HepG2 (cell line): ENCODE data around the gene TM4SF20. TPM values are rescaled to one million over a fixed set of nuclear protein-coding genes. Genes with fewer than 3 reads are reported as not detected.

Experiments
- ATAC-seq: fragments of 200-7000 bp; cut with Tn5 transposase; 3 replicates; pipeline ENCODE4 v1.9.1; 2020; ENCODE audit warnings: mild to moderate bottlenecking, moderate library complexity
- BruUV-seq: library from RNA; stranded (reverse); fragments of 400-500 nt; replicated peaks from 2 replicates; lab custom pipeline; 2021; lab: Mats Ljungman, UMichigan
- CTCF ChIA-PET: fragments of 300-600 bp; formaldehyde crosslinking; extraction: SDS; loops from one replicate; lab custom pipeline; 2021; ENCODE audit warnings: low total read pairs, inconsistent platforms, low intra/inter-chr PET ratio; lab: Yijun Ruan, JAX
- POLR2A ChIA-PET: fragments of 350-600 bp; sonication (Branson Sonifier 250); formaldehyde crosslinking; loops from one replicate; lab custom pipeline; 2020; ENCODE audit warnings: antibody characterized with exemption, inconsistent platforms; lab: Yijun Ruan, JAX
- DNase-seq: peaks from one replicate; pipeline ENCODE4 v3.0.0-alpha.2; 2015; ENCODE audit warnings: low spot score
- FAIRE-seq: peaks from 3 replicates; lab custom pipeline; 2011; peaks lifted over from hg19 to GRCh38; lab: Jason Lieb, UNC
- H2AFZ ChIP-seq: one replicate; pipeline ENCODE4 v1.6.1; 2011; ENCODE audit warnings: low read length, inconsistent platforms
- H3K27ac ChIP-seq: fragments of 300-600 bp; 3 replicates; pipeline ENCODE4 v1.8.0; 2011; ENCODE audit warnings: mixed run types, mild to moderate bottlenecking, mixed read lengths, low read length, inconsistent platforms; ENCODE audit not compliant: insufficient read depth; ENCODE audit errors: extremely low read length
- H3K27me3 ChIP-seq, 2 experiments: fragments of 200-600 bp in 1 of 2; 2 replicates in 1 of 2; 3 replicates in 1 of 2; pipeline versions ENCODE4 v1.6.0 to v1.8.0; 2011; ENCODE audit warnings: low read length in 2 of 2, mild to moderate bottlenecking in 2 of 2, moderate library complexity in 2 of 2, inconsistent platforms in 1 of 2; ENCODE audit not compliant: insufficient read depth in 2 of 2, control insufficient read depth in 1 of 2
- H3K36me3 ChIP-seq, 2 experiments: fragments of 200-600 bp in 1 of 2; replicated peaks in 1 of 2; 2 replicates in 1 of 2; 3 replicates in 1 of 2; pipeline versions ENCODE4 v1.5.1 to v1.8.0; 2011; ENCODE audit warnings: low read length in 2 of 2, inconsistent platforms in 1 of 2; ENCODE audit not compliant: insufficient read depth in 2 of 2, control insufficient read depth in 1 of 2
- H3K4me1 ChIP-seq: 2 replicates; pipeline ENCODE4 v1.5.1; 2012; ENCODE audit warnings: low read length, inconsistent platforms; ENCODE audit not compliant: insufficient read depth
- H3K4me2 ChIP-seq: 2 replicates; pipeline ENCODE4 v1.6.0; 2011; ENCODE audit warnings: low read depth, low read length, inconsistent platforms
- H3K4me3 ChIP-seq, 3 experiments: fragments of 200-600 bp in 1 of 3; sonication (generic), shearing (Covaris generic) in 1 of 3; replicated peaks in 1 of 3; 2 replicates each; pipeline ENCODE4 v1.5.1; 2011 to 2016; ENCODE audit warnings: low read length in 3 of 3, inconsistent platforms in 2 of 3, low read depth in 2 of 3, mild to moderate bottlenecking in 2 of 3, control low read depth in 1 of 3, mixed read lengths in 1 of 3; ENCODE audit not compliant: insufficient read depth in 1 of 3
- H3K79me2 ChIP-seq: one replicate; pipeline ENCODE4 v1.6.1; 2011; ENCODE audit warnings: low read length, inconsistent platforms; ENCODE audit not compliant: insufficient read depth
- H3K9ac ChIP-seq: 2 replicates; pipeline ENCODE4 v1.6.0; 2011; ENCODE audit warnings: mild to moderate bottlenecking, low read depth, low read length, inconsistent platforms; ENCODE audit not compliant: insufficient read depth
- H3K9me3 ChIP-seq: 2 replicates; pipeline ENCODE4 v1.5.1; 2012; ENCODE audit warnings: mild to moderate bottlenecking, low read length
- H4K20me1 ChIP-seq: 2 replicates; pipeline ENCODE4 v1.6.0; 2011; ENCODE audit warnings: inconsistent platforms, mild to moderate bottlenecking, low read length, moderate library complexity; ENCODE audit not compliant: insufficient read depth
- ASH2L ChIP-seq: fragments of 300-600, 200-600 bp; sonication (generic); IDR thresholded peaks from 2 replicates; pipeline ENCODE4 v1.7.0; 2017; ENCODE audit warnings: low read depth, mild to moderate bottlenecking, moderate library complexity, mixed read lengths, low read length; ENCODE audit not compliant: insufficient read length
- MEIS2 ChIP-seq: sonication (generic); formaldehyde crosslinking; IDR thresholded peaks from 2 replicates; pipeline ENCODE4 v1.9.0; 2021; ENCODE audit warnings: mild to moderate bottlenecking, missing genetic modification reagents
- SMAD1 ChIP-seq: sonication (generic); formaldehyde crosslinking; IDR thresholded peaks from 2 replicates; pipeline ENCODE4 v1.4.0; 2020; ENCODE audit warnings: missing genetic modification reagents, low read depth, mild to moderate bottlenecking, borderline replicate concordance
- ZNF329 ChIP-seq: sonication (generic); formaldehyde crosslinking; IDR thresholded peaks from 2 replicates; pipeline ENCODE4 v1.9.0; 2021; ENCODE audit warnings: low read depth, mild to moderate bottlenecking, missing genetic modification reagents
- ZNF543 ChIP-seq: sonication (generic); formaldehyde crosslinking; IDR thresholded peaks from 2 replicates; pipeline ENCODE4 v1.4.0; 2020; ENCODE audit warnings: mild to moderate bottlenecking, missing genetic modification reagents
- ZNF616 ChIP-seq: sonication (generic); formaldehyde crosslinking; IDR thresholded peaks from 2 replicates; pipeline ENCODE4 v1.5.0; 2020; ENCODE audit warnings: low read depth, mild to moderate bottlenecking, missing genetic modification reagents
- ZNF850 ChIP-seq: sonication (generic); formaldehyde crosslinking; conservative IDR thresholded peaks from 2 replicates; pipeline ENCODE4 v1.9.0; 2021; ENCODE audit warnings: mild to moderate bottlenecking, missing genetic modification reagents
- WGBS: methylation state at CpG from one replicate; pipeline ENCODE4 v1.1.6; 2017; ENCODE audit warnings: low lambda C conversion rate; 5-methylcytosine and 5-hydroxymethylcytosine counted together
- in situ Hi-C: cut with HindIII; loops from 2 replicates; pipeline ENCODE4 v1.10.0; 2017; ENCODE audit warnings: low pct_unique_long_range_greater_than_20kb; ENCODE audit not compliant: extremely low pct_ligation_motif_present
- intact Hi-C: fragments of 100-400 bp; cut with micrococcal nuclease; formaldehyde crosslinking; loops from one replicate; pipeline ENCODE4 v1.10.0; 2022; ENCODE audit not compliant: unreplicated experiment
- polyA plus RNA-seq, 8 experiments: library from polyadenylated mRNA; depleted of rRNA in 3 of 8; stranded (reverse) in 7 of 8; unstranded in 1 of 8; fragments of >200 nt; fragmentation: Illumina TruSeq in 4 of 8; extraction: Trizol in 4 of 8; gene quantifications; 2 replicates each; pipeline versions ENCODE4 v1.2.1 to v1.2.3, GENCODE V29; 2011 to 2016; ENCODE audit warnings: low read depth in 4 of 8, missing spikeins in 1 of 8, mixed read lengths in 1 of 8; ENCODE audit not compliant: insufficient read depth in 1 of 8
- total RNA-seq, 5 experiments: library from RNA; depleted of rRNA; stranded (reverse); fragments of >200 nt; fragmentation: Illumina TruSeq; extraction: Trizol; gene quantifications; 2 replicates each; pipeline ENCODE4 v1.2.3, GENCODE V29; 2016; ENCODE audit warnings: low read depth in 1 of 5
- TF ChIP-seq, protein P1 (sequence below): IDR thresholded peaks from 2 replicates; pipeline ENCODE4 v1.6.1; 2012; ENCODE audit warnings: low read depth, low read length, improper control_type of control experiment
- TF ChIP-seq, protein P2 (sequence below), 2 experiments: sonication (generic) in 1 of 2; formaldehyde crosslinking in 1 of 2; IDR thresholded peaks; 2 replicates each; pipeline versions ENCODE4 v1.4.0 to v1.6.1; 2018 to 2020; ENCODE audit warnings: missing genetic modification reagents in 2 of 2, borderline replicate concordance in 1 of 2, low read depth in 1 of 2, mild to moderate bottlenecking in 1 of 2, missing biosample characterization in 1 of 2

Gene TM4SF20
- total and polyA plus RNA-seq, 2 of the 13 experiments (the other 11 are each of a cell fraction or from before 2014, with no cell fraction given): not detected

DNA sequence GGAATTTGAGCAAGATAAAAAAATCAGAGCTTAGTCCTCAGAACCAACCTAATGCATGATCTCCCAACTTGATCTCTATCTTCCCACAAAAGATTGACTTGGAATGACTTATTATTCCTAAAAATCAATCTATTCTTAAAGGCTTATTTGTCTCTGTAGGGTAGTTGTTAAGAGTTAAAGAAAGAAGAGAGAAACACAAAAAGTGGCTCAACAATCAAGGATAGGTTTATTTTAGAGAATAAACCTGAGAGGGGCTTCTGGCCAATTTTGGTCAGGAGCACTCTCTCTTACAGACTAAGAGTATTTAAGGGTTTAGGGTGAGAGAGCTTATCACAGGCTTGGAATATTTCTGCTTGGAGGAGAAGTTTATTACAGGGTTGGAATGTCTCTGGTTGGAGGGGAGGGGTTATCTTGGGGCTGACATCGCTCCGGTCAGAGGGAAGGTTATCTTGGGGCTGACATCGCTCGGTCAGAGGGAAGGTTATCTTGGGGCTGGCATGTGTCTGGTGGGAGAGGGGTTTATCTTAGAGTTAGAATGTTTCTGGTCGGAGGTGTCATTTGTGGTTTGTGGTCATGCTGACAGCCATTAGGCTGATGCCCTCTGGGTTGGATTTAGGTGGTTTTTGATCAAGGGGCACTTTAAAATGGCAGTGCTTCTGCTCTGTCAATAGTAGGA lies 56.4 kb downstream of the TM4SF20 start:
- Histone ChIP-seq H3K9me3 (peaks cover 14% of the 10 kb centered on the region), H3K4me2 (no peak overlapping the region), H3K27ac (no peak overlapping the region), H3K9ac (no peak overlapping the region), H2AFZ (no peak overlapping the region), H3K4me1 (peaks cover 35% of the 10 kb centered on the region), H3K36me3 (no peaks in the 10 kb centered on the region), H3K27me3 (no peaks in the 10 kb centered on the region), H3K4me3 (no peak overlapping the region), H4K20me1 (no peaks in the 10 kb centered on the region), H3K79me2 (peaks cover 30% of the 10 kb centered on the region)
- no TSS peak for BruUV-seq
- DNase-seq (no peak), ATAC-seq (no peak), FAIRE-seq (no peak)
- 95% methylated on average over 5 of the region's 5 CpGs for WGBS
- intact Hi-C loops (no loop called here), in situ Hi-C loops (no loop called here)
- POLR2A ChIA-PET: no interaction called here
- CTCF ChIA-PET: no interaction called here
- TF ChIP-seq ASH2L (no peak), ZNF850 (CRISPR knock-in tag) (peak; percentile 99), SMAD1 (no peak)

DNA sequence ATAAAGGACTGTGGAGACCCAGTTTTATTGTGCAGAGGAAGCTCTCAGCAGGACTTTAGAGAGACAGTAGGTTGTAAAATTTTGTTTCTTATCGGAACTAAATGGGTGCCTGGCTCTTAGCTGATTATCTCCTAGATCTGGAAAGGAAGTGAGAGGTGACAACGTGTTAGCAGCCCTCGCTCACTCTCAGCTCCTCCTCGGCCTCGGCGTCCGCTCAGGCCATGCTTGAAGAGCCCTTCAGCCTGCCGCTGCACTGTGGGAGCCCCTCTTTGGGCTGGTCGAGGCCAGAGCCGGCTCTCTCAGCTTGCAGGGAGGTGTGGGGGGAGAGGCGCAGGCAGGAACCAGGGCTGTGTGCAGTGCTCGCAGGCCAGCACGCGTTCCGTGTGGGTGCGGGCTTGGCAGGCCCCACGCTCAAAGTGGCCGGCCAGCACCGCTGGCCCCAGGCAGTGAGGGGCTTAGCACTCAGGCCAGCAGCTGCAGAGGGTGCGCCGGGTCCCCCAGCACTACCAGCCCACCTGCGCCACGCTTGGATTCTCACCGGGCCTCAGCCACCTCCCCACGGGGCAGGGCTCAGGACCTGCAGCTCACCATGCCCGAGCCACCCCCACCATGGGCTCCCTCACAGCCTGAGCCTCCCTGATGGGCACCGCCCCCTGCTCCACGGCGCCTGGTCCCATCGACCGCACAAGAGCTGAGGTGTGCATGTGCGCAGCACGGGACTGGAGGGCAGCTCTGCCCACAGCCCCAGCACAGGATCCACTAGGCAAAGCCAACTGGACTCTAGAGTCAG lies 58.6 kb downstream of the TM4SF20 start:
- Histone ChIP-seq H3K36me3 (no peaks in the 10 kb centered on the region), H3K9me3 (peaks cover 14% of the 10 kb centered on the region), H4K20me1 (no peaks in the 10 kb centered on the region), H3K4me1 (peaks cover 23% of the 10 kb centered on the region), H3K4me2 (no peak overlapping the region), H3K9ac (no peak overlapping the region), H3K4me3 (no peak overlapping the region), H3K27ac (no peak overlapping the region), H3K79me2 (peaks cover 8% of the 10 kb centered on the region), H3K27me3 (no peaks in the 10 kb centered on the region), H2AFZ (no peak overlapping the region)
- CTCF ChIA-PET: no interaction called here
- no peak for DNase-seq
- POLR2A ChIA-PET: interaction anchor here (1.2 kb wide), 1 partner anchor 13 kb away, joined by 4 read pairs; no protein-coding TSS in a partner anchor
- BruUV-seq: no TSS peak
- in situ Hi-C loops (no loop called here), intact Hi-C loops (no loop called here)
- WGBS: 94% methylated on average over 12 of the region's 33 CpGs
- no peak for ATAC-seq
- FAIRE-seq: no peak
- no peak for TF ChIP-seq ZNF543 (CRISPR knock-in tag)
- no peak for TF ChIP-seq ZNF616 (CRISPR knock-in tag)
- TF ChIP-seq, protein P1, sequence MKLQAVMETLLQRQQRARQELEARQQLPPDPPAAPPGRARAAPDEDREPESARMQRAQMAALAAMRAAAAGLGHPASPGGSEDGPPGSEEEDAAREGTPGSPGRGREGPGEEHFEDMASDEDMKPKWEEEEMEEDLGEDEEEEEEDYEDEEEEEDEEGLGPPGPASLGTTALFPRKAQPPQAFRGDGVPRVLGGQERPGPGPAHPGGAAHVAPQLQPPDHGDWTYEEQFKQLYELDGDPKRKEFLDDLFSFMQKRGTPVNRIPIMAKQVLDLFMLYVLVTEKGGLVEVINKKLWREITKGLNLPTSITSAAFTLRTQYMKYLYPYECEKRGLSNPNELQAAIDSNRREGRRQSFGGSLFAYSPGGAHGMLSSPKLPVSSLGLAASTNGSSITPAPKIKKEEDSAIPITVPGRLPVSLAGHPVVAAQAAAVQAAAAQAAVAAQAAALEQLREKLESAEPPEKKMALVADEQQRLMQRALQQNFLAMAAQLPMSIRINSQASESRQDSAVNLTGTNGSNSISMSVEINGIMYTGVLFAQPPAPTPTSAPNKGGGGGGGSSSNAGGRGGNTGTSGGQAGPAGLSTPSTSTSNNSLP: no peak
- TF ChIP-seq, protein P2, sequence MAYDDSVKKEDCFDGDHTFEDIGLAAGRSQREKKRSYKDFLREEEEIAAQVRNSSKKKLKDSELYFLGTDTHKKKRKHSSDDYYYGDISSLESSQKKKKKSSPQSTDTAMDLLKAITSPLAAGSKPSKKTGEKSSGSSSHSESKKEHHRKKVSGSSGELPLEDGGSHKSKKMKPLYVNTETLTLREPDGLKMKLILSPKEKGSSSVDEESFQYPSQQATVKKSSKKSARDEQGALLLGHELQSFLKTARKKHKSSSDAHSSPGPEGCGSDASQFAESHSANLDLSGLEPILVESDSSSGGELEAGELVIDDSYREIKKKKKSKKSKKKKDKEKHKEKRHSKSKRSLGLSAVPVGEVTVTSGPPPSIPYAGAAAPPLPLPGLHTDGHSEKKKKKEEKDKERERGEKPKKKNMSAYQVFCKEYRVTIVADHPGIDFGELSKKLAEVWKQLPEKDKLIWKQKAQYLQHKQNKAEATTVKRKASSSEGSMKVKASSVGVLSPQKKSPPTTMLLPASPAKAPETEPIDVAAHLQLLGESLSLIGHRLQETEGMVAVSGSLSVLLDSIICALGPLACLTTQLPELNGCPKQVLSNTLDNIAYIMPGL (CRISPR knock-in tag; IDR thresholded peaks at IDR 0.05; ENCODE audit: borderline replicate concordance in 1 of 2, low read depth in 1 of 2): no peak
- no peak for TF ChIP-seq MEIS2
- no peak for TF ChIP-seq ZNF329 (CRISPR knock-in tag)
